22Rv1 (cell line): ENCODE data around the gene GRK3.

Source experiments
- H3K27ac ChIP-seq: fragments of 450-650 bp; 2 replicates; pipeline ENCODE4 v1.5.1; 2017
- ZFX ChIP-seq: fragments of 450-650 bp; IDR thresholded peaks from 2 replicates; pipeline ENCODE4 v1.6.1; 2017; ENCODE audit warnings: antibody characterized with exemption, borderline replicate concordance
- TF ChIP-seq, protein P1 (sequence below): fragments of 450-650 bp; IDR thresholded peaks from 2 replicates; pipeline ENCODE4 v1.5.1; 2017; ENCODE audit warnings: mild to moderate bottlenecking

Gene GRK3

GRCh38 chr22:25696763-25697162 is 132.3 kb downstream of the GRK3 start:
- H3K27ac ChIP-seq = no peak overlapping the region
- TF ChIP-seq ZFX = no peak

DNA sequence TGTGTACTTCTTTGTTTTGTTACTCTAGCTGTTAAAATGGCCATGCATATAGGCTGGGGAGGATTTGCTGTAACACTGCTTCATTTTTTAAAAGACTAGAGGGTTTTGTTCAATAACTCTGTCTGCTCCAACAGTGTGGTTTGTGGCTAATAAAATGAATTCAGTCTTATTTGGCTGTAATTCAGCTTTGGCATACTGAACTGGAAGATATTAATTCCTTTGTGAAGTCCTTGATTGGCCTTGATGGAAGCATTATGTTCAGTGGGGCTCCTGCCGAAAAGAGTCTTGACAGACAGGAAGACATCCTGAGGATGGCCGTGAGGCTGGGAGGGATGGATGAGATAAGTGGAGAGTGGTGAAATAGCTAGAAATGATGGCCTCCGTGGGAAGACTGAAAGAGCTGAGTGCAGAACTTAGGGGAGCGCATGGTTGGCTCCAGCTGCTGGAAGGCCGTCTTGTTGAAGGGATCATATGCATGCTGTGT is 132.7 kb downstream of the GRK3 start:
- TF ChIP-seq, protein P1, sequence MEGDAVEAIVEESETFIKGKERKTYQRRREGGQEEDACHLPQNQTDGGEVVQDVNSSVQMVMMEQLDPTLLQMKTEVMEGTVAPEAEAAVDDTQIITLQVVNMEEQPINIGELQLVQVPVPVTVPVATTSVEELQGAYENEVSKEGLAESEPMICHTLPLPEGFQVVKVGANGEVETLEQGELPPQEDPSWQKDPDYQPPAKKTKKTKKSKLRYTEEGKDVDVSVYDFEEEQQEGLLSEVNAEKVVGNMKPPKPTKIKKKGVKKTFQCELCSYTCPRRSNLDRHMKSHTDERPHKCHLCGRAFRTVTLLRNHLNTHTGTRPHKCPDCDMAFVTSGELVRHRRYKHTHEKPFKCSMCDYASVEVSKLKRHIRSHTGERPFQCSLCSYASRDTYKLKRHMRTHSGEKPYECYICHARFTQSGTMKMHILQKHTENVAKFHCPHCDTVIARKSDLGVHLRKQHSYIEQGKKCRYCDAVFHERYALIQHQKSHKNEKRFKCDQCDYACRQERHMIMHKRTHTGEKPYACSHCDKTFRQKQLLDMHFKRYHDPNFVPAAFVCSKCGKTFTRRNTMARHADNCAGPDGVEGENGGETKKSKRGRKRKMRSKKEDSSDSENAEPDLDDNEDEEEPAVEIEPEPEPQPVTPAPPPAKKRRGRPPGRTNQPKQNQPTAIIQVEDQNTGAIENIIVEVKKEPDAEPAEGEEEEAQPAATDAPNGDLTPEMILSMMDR = no peak
- no peak for TF ChIP-seq ZFX
- no peak overlapping the region for H3K27ac ChIP-seq

DNA sequence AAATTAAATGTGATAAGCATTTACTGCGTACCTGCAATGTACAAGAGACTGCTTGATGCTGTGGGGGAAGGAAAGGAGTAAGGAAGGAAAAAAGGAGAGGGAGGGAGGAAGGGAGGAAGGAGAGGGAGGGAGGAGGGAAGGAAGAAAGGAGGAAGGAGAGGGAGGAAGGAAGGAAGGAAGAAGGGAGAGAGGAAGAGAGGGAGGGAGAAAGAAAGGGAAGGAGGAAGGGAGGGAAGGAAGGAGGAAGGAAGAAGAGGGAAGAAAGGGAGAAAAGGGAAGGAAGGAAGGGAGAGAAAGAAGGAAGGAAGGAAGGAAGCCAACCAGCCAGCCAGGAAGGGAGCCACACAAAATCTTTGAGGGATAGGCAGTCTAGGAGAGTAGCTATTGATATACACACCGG is 133.5 kb downstream of the GRK3 start:
- TF ChIP-seq ZFX = no peak
- TF ChIP-seq, protein P1 = no peak
- H3K27ac ChIP-seq = no peak overlapping the region

DNA sequence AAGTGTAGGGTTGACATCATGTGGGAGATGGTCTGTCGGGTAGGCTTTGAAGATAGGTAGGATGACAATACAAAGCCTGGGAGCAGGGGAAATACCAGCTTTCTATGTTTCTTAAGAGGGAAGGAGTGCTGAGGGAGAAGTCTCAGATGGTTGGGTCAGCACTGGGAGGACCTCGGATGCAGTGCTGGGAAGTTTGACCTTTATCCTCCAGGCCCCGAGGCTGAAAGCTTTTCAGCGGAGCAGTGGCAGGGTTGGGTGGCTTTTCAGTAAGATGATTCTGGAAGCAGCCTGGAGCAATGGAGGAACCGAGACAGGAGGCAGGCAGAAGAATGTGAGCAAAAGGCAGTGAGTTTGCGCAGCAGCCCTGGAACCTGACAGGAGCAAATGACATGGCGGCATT is 134.0 kb downstream of the GRK3 start:
- TF ChIP-seq ZFX = no peak
- TF ChIP-seq, protein P1 = no peak
- H3K27ac ChIP-seq = no peak overlapping the region

DNA sequence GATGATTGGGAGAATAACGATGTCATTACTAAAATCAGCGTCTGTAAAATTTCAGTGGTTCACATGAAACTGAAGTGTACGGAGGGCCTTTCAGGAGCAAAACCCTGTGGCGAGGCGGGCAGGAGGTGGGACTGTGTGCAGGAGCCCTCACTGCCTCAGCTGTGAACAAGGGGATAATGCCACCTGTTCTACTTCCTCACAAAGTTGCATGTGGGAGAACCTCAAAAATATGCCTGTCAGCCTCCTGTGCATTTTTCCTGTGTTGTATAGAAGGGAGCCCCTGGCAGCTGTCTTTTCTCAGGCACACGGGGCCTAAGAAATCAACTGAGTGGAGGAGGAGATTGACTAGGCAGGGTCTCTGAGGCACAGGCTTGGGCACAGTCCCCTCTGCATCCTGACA is 134.5 kb downstream of the GRK3 start:
- no peak overlapping the region for H3K27ac ChIP-seq

DNA sequence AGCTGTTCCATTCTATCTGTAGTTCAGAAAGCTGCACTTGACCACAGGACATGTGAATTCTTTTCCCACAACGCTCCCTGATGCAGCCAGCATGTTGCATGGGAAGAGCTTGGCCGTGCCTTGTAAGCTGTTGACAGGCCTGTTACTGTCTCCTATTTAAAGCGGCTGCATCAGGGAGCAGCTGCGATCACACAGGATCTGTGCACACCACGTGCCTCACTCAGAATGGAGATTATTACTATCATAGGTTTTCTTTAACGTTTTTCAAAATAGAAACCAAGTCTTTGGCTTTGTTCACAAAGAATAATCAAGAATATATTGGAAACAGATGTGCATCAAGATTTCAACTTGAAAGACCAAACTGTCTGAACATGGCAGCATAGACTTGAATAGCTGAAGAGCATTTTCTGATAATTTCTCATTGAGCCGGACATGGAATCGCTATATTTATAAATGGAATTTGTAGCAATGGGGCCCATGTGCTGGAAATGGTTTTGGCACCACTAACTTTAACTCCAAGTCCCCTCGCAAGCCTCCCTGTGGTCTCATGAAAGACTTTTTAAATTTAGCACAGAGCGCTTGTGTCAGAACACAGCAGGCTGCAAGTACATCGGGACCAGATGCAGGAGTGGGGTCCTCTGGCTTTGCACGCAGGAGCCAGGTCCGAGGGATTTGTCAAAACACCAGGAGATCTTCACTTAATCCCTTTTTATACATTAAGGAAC is 136.7 kb downstream of the GRK3 start:
- H3K27ac ChIP-seq = no peak overlapping the region
- TF ChIP-seq, protein P1 = no peak
- no peak for TF ChIP-seq ZFX

More for the DNA sequence above, 134.5 kb downstream of the GRK3 start:
- TF ChIP-seq, protein P1 = no peak
- no peak for TF ChIP-seq ZFX

GRCh38 chr22:25702040-25702439 is 137.6 kb downstream of the GRK3 start:
- no peak overlapping the region for H3K27ac ChIP-seq
- TF ChIP-seq, protein P1 = peak; percentile 36; the same call in 1 of the 2 replicates
- no peak for TF ChIP-seq ZFX
